Right cardiac atrium (tissue), 5 donors: ENCODE results near the gene RAB20. TPM values are rescaled to one million over a fixed set of nuclear protein-coding genes. Genes with fewer than 3 reads are reported as not detected.
A peak's percentile ranks its signal among the peaks of the same experiment; 100 is the strongest.

Source experiments
- ATAC-seq, 2 donors: fragments of 200-7000 bp; cut with Tn5 transposase; one replicate each; pipeline versions ENCODE4 v1.8.0 to v1.9.1; 2020; ENCODE audit warnings: moderate library complexity in 2 of 2, mild to moderate bottlenecking in 1 of 2
- DNase-seq, 3 donors: peaks; one replicate each; pipeline ENCODE4 v3.0.0-alpha.2; 2020
- H3K27ac ChIP-seq: one replicate; pipeline ENCODE4 v1.5.1; 2013; ENCODE audit warnings: mild to moderate bottlenecking, low read length, control low read depth, moderate library complexity
- H3K27me3 ChIP-seq: one replicate; pipeline ENCODE4 v1.6.1; 2013; ENCODE audit not compliant: control insufficient read depth, insufficient read depth
- H3K4me1 ChIP-seq: one replicate; pipeline ENCODE4 v1.6.1; 2013; ENCODE audit warnings: low read length; ENCODE audit not compliant: control insufficient read depth, insufficient read depth
- H3K4me3 ChIP-seq: one replicate; pipeline ENCODE4 v1.5.1; 2013; ENCODE audit warnings: low read length, control low read depth
- H3K9me3 ChIP-seq: one replicate; pipeline ENCODE4 v1.6.1; 2013; ENCODE audit warnings: low read length; ENCODE audit not compliant: control insufficient read depth
- WGBS: extraction: QIAGEN DNeasy Blood & Tissue Kit; methylation state at CpG from one replicate; pipeline ENCODE4 v1.1.7; 2013; 5-methylcytosine and 5-hydroxymethylcytosine counted together
- intact Hi-C, 4 donors: fragments of 100-400 bp; cut with DNase I; formaldehyde crosslinking; loops; one replicate each; pipeline versions ENCODE4 v1.11.0 to v1.14.0; 2022 to 2023
- polyA plus RNA-seq: library from polyadenylated mRNA; stranded (reverse); fragments of 200-250 nt; gene quantifications from one replicate; pipeline ENCODE4 v1.2.3, GENCODE V29; 2013
- total RNA-seq, 4 donors: library from RNA; stranded (reverse); fragmentation: NEBNext Ultra II Directional; extraction: Animal tissue kit (Norgen Biotek cat#: 25700); gene quantifications; one replicate each; pipeline ENCODE4 v1.2.1, GENCODE V29; 2021
- donor health status: healthy with polysubstance abuse.
- donor health status: DM: no; HTN: yes; CAD: no.
- donor health status: DM: no; HTN: no; CAD: no.
- donor health status: DM: no; HTN: yes; CAD: no; lungs with severe emphysema.
- donor health status: DM: yes; HTN: yes; CAD: no.

RAB20 gene
- total and polyA plus RNA-seq, 5 donors, result 10.5 to 15.3 (median 11.8) TPM

- Histone ChIP-seq H3K4me1 (no peaks in the 10 kb centered on the region), H3K4me3 (no peak overlapping the region), H3K9me3 (no peaks in the 10 kb centered on the region), H3K27ac (no peak overlapping the region), H3K27me3 (no peaks in the 10 kb centered on the region)
- ATAC-seq (no peak), DNase-seq (no peak)
- 84% methylated on average over 8 of the region's 8 CpGs for WGBS
- intact Hi-C loops, result no loop called here
Observed at GRCh38 chr13:110554227-110554836, 7.2 kb downstream of the RAB20 start.

GRCh38 chr13:110553417-110553816 lies 8.1 kb downstream of the RAB20 start:
- 73% methylated on average over 4 of the region's 4 CpGs for WGBS

GRCh38 chr13:110552767-110553166 lies 8.8 kb downstream of the RAB20 start:
- ATAC-seq (no peak), DNase-seq (no peak)
- H3K27ac ChIP-seq, result no peak overlapping the region
- H3K9me3 ChIP-seq, result no peaks in the 10 kb centered on the region
- 93% methylated on average over 9 of the region's 9 CpGs for WGBS
- intact Hi-C loops, result no loop called here
- no peak overlapping the region for H3K4me3 ChIP-seq
- no peaks in the 10 kb centered on the region for H3K4me1 ChIP-seq
- no peaks in the 10 kb centered on the region for H3K27me3 ChIP-seq

More at GRCh38 chr13:110553417-110553816, 8.1 kb downstream of the RAB20 start:
- no peak overlapping the region for H3K4me3 ChIP-seq
- H3K9me3 ChIP-seq, result no peaks in the 10 kb centered on the region
- ATAC-seq (no peak), DNase-seq (no peak)
- H3K27ac ChIP-seq, result no peak overlapping the region
- no peaks in the 10 kb centered on the region for H3K27me3 ChIP-seq
- intact Hi-C loops, result no loop called here
- H3K4me1 ChIP-seq, result no peaks in the 10 kb centered on the region

GRCh38 chr13:110551284-110551683 lies 10.2 kb downstream of the RAB20 start:
- H3K4me3 ChIP-seq, result no peak overlapping the region
- no peaks in the 10 kb centered on the region for H3K9me3 ChIP-seq
- H3K27ac ChIP-seq, result no peak overlapping the region
- ATAC-seq (no peak), DNase-seq (no peak)
- WGBS, result 40% methylated on average over 11 of the region's 11 CpGs
- no peaks in the 10 kb centered on the region for H3K27me3 ChIP-seq
- peaks cover 6% of the 10 kb centered on the region for H3K4me1 ChIP-seq
- intact Hi-C loops, result no loop called here

- ATAC-seq, result no peak
- intact Hi-C loops, result no loop called here
- 96% methylated on average over 11 of the region's 11 CpGs for WGBS
- no peak overlapping the region for H3K27ac ChIP-seq
- DNase-seq, result peak in 1 of 3 donors; percentile 21
- H3K27me3 ChIP-seq, result no peaks in the 10 kb centered on the region
- peaks cover 6% of the 10 kb centered on the region for H3K4me1 ChIP-seq
- H3K4me3 ChIP-seq, result no peak overlapping the region
- H3K9me3 ChIP-seq, result no peaks in the 10 kb centered on the region
Observed at GRCh38 chr13:110549795-110550160, 11.7 kb downstream of the RAB20 start.

- intact Hi-C loops, result no loop called here
- 89% methylated on average over 7 of the region's 7 CpGs for WGBS
Observed at GRCh38 chr13:110548891-110549794, 12.4 kb downstream of the RAB20 start.

GRCh38 chr13:110546926-110547325 lies 14.6 kb downstream of the RAB20 start:
- Histone ChIP-seq H3K4me3 (no peak overlapping the region), H3K4me1 (peaks cover 8% of the 10 kb centered on the region), H3K27ac (peak overlapping the region; percentile 75), H3K9me3 (no peaks in the 10 kb centered on the region), H3K27me3 (no peaks in the 10 kb centered on the region)
- DNase-seq, result peak; percentile 88 to 92 (median 89)
- ATAC-seq, result peak; percentile 89 to 94
- intact Hi-C loops, result no loop called here
- 53% methylated on average over 14 of the region's 14 CpGs for WGBS

More at GRCh38 chr13:110548891-110549794, 12.4 kb downstream of the RAB20 start:
- Histone ChIP-seq H3K4me3 (no peak overlapping the region), H3K4me1 (peaks cover 8% of the 10 kb centered on the region), H3K27me3 (no peaks in the 10 kb centered on the region), H3K9me3 (no peaks in the 10 kb centered on the region), H3K27ac (no peak overlapping the region)
- ATAC-seq (no peak), DNase-seq (no peak)

GRCh38 chr13:110546378-110546777 lies 15.1 kb downstream of the RAB20 start:
- H3K27ac ChIP-seq, result no peak overlapping the region
- DNase-seq (no peak), ATAC-seq (peak in 1 of 2 donors; percentile 2)
- peaks cover 12% of the 10 kb centered on the region for H3K4me1 ChIP-seq
- intact Hi-C loops, result no loop called here
- H3K4me3 ChIP-seq, result no peak overlapping the region
- H3K9me3 ChIP-seq, result no peaks in the 10 kb centered on the region
- no peaks in the 10 kb centered on the region for H3K27me3 ChIP-seq
- WGBS, result 94% methylated on average over 4 of the region's 4 CpGs

GRCh38 chr13:110542169-110542796 lies 19.2 kb downstream of the RAB20 start:
- no peak for DNase-seq
- Histone ChIP-seq H3K4me3 (no peak overlapping the region), H3K27me3 (no peaks in the 10 kb centered on the region), H3K27ac (no peak overlapping the region), H3K9me3 (no peaks in the 10 kb centered on the region), H3K4me1 (peaks cover 12% of the 10 kb centered on the region)
- no peak for ATAC-seq
- WGBS, result 66% methylated on average over 6 of the region's 6 CpGs
- intact Hi-C loops, result no loop called here

GRCh38 chr13:110541526-110541920 lies 20.0 kb downstream of the RAB20 start:
- Histone ChIP-seq H3K27ac (no peak overlapping the region), H3K4me3 (no peak overlapping the region), H3K9me3 (no peaks in the 10 kb centered on the region), H3K27me3 (no peaks in the 10 kb centered on the region), H3K4me1 (peaks cover 9% of the 10 kb centered on the region)
- intact Hi-C loops, result no loop called here
- ATAC-seq (peak; percentile 34 to 58), DNase-seq (peak in 2 of 3 donors; percentile 47 to 59)
- WGBS, result 32% methylated on average over 4 of the region's 4 CpGs
